Erythroblast (primary cell): ENCODE data around the gene SIRT2.
A peak's percentile ranks its signal among the peaks of the same experiment; 100 is the strongest.
"Not testable (repeated sequence)": the region's sequence is repeated elsewhere in the genome, so short reads cannot be mapped to it uniquely, and the experiment has no call there.

Experiments
- DNase-seq, 2 experiments: peaks; one replicate each; lab custom pipeline; 2025; lab: John Stamatoyannopoulos, UW
- GATA1 ChIP-seq: IDR thresholded peaks from 2 replicates; pipeline ENCODE4 v1.6.1; 2011; ENCODE audit warnings: low read depth, mild to moderate bottlenecking, control low read depth, low read length, moderate library complexity
- POLR2A ChIP-seq: IDR thresholded peaks from 2 replicates; pipeline ENCODE4 v1.6.1; 2011; ENCODE audit warnings: mild to moderate bottlenecking, low read length

The SIRT2 gene

GRCh38 chr19:38899447-38900201, at the start of gene SIRT2, which contains the start of gene NFKBIB:
Gene SIRT2, minus strand, starts transcription at chr19:38899618. Its CDS starts 97 bp downstream, at chr19:38899521.
Gene NFKBIB, plus strand, starts transcription at chr19:38899969. Its CDS starts 64 bp downstream, at chr19:38900033.
- DNase-seq: peak; percentile 100
- TF ChIP-seq GATA1 (no peak), POLR2A (peak; percentile 92)

- DNase-seq: no peak
- no peak for TF ChIP-seq POLR2A
- TF ChIP-seq GATA1: no peak
These were observed 47.0 kb upstream of the SIRT2 start for GRCh38 chr19:38946229-38947010.

GRCh38 chr19:38945562-38946228, 46.3 kb upstream of the SIRT2 start:
- no peak for DNase-seq

GRCh38 chr19:38944981-38945506, 45.6 kb upstream of the SIRT2 start:
- DNase-seq: peak in 1 of 2 experiments; percentile 19
- TF ChIP-seq POLR2A (no peak), GATA1 (no peak)

More at GRCh38 chr19:38945562-38946228, 46.3 kb upstream of the SIRT2 start:
- TF ChIP-seq GATA1 (no peak), POLR2A (no peak)

GRCh38 chr19:38942471-38943181, 43.2 kb upstream of the SIRT2 start:
- DNase-seq: no peak
- TF ChIP-seq GATA1: no peak
- TF ChIP-seq POLR2A: no peak

GRCh38 chr19:38941979-38942378, 42.6 kb upstream of the SIRT2 start:
- TF ChIP-seq GATA1 (no peak), POLR2A (no peak)
- no peak for DNase-seq

GRCh38 chr19:38941466-38941865, 42.0 kb upstream of the SIRT2 start:
- not testable (repeated sequence) for DNase-seq

GRCh38 chr19:38939957-38940356, 40.5 kb upstream of the SIRT2 start:
- no peak for DNase-seq
- TF ChIP-seq POLR2A: no peak
- no peak for TF ChIP-seq GATA1

GRCh38 chr19:38933544-38933943, 34.1 kb upstream of the SIRT2 start:
- TF ChIP-seq POLR2A (no peak), GATA1 (no peak)
- DNase-seq: no peak

- TF ChIP-seq POLR2A (no peak), GATA1 (no peak)
- DNase-seq: peak; percentile 76 to 78
These were observed 33.2 kb upstream of the SIRT2 start for GRCh38 chr19:38932425-38933179.

GRCh38 chr19:38931521-38931793, 32.0 kb upstream of the SIRT2 start:
- no peak for DNase-seq
- no peak for TF ChIP-seq POLR2A
- no peak for TF ChIP-seq GATA1

GRCh38 chr19:38930776-38931520, 31.5 kb upstream of the SIRT2 start, which contains the start of gene MRPS12:
Gene MRPS12, plus strand, starts transcription at chr19:38930944. Its CDS starts 351 bp downstream, at chr19:38931295.
- TF ChIP-seq POLR2A: peak; percentile 87
- no peak for TF ChIP-seq GATA1
- DNase-seq: peak; percentile 100
